Body of pancreas (tissue), 4 donors: ENCODE data around the gene FAM162B. TPM values are rescaled to one million over a fixed set of nuclear protein-coding genes. Genes with fewer than 3 reads are reported as not detected.

Source experiments
- ATAC-seq: fragments of 150-250 bp; one replicate; pipeline ENCODE4 v1.9.1; 2016
- DNase-seq, 4 donors: peaks; one replicate each; pipeline ENCODE4 v3.0.0-alpha.2; 2019
- H3K27ac ChIP-seq, 4 donors: fragments of 200-600 bp; sonication (generic); 1 replicate in 3 of 4; 2 replicates in 1 of 4; pipeline versions ENCODE4 v1.5.1 to v1.6.1; 2016 to 2019; ENCODE audit warnings: mild to moderate bottlenecking in 1 of 4, mixed read lengths in 1 of 4, moderate library complexity in 1 of 4
- H3K27me3 ChIP-seq, 2 donors: fragments of 200-600 bp; sonication (generic); one replicate each; pipeline ENCODE4 v1.6.0; 2016; ENCODE audit warnings: mild to moderate bottlenecking in 1 of 2
- H3K36me3 ChIP-seq, 2 donors: fragments of 200-600 bp; sonication (generic); replicated peaks in 1 of 2; 2 replicates each; pipeline ENCODE4 v1.5.1; 2016; ENCODE audit warnings: low read depth in 2 of 2; ENCODE audit not compliant: insufficient read depth in 1 of 2
- H3K4me1 ChIP-seq: fragments of 200-600 bp; sonication (generic); one replicate; pipeline ENCODE4 v1.6.0; 2016
- H3K4me3 ChIP-seq, 2 donors: fragments of 200-600 bp; sonication (generic); 1 replicate in 1 of 2; 2 replicates in 1 of 2; pipeline ENCODE4 v1.5.1; 2016 to 2019
- H3K9me3 ChIP-seq, 3 donors: fragments of 200-600 bp; sonication (generic); 1 replicate in 2 of 3; 2 replicates in 1 of 3; pipeline ENCODE4 v1.5.1; 2016
- CTCF ChIP-seq, 7 experiments: fragments of 450-650 bp in 4 of 7; fragments of 200-600 bp in 3 of 7; sonication (generic) in 3 of 7; IDR thresholded peaks; one replicate each; pipeline ENCODE4 v1.5.1; 2016 to 2019; ENCODE audit warnings: antibody characterized with exemption in 7 of 7
- POLR2A ChIP-seq, 3 donors: fragments of 450-650 bp; IDR thresholded peaks; one replicate each; pipeline ENCODE4 v1.6.1; 2016; ENCODE audit warnings: antibody characterized with exemption in 3 of 3, mild to moderate bottlenecking in 2 of 3
- WGBS, 2 donors: methylation state at CpG; one replicate each; pipeline ENCODE4 v1.1.5; 2017; 5-methylcytosine and 5-hydroxymethylcytosine counted together
- intact Hi-C: fragments of 100-400 bp; cut with DNase I; formaldehyde crosslinking; loops from one replicate; pipeline ENCODE4 v1.15.1; 2023
- total RNA-seq, 2 donors: library from RNA; depleted of rRNA; stranded (reverse); fragments of >200 nt; gene quantifications; one replicate each; pipeline ENCODE4 v1.1.0, GENCODE V29; 2016

The FAM162B gene
- total RNA-seq, 2 donors from 2014 or later, result not detected

GRCh38 chr6:116772450-116772849, 6.9 kb upstream of the FAM162B start:
- intact Hi-C loops, result no loop called here
- H3K27me3 ChIP-seq, result no peaks in the 10 kb centered on the region
- DNase-seq (no peak), ATAC-seq (no peak)
- no peaks in the 10 kb centered on the region for H3K4me1 ChIP-seq
- TF ChIP-seq POLR2A (IDR thresholded peaks at IDR 0.05) (no peak), CTCF (IDR thresholded peaks at IDR 0.05) (no peak)
- WGBS, 2 donors, result 43 to 53% methylated on average over 1 of the region's 1 CpG
- H3K9me3 ChIP-seq, result no peaks in the 10 kb centered on the region
- no peak overlapping the region for H3K27ac ChIP-seq
- H3K36me3 ChIP-seq, result no peaks in the 10 kb centered on the region
- H3K4me3 ChIP-seq, result no peak overlapping the region

GRCh38 chr6:116767715-116768114, 2.2 kb upstream of the FAM162B start:
- H3K9me3 ChIP-seq, result no peaks in the 10 kb centered on the region
- no peak overlapping the region for H3K27ac ChIP-seq
- no peak for DNase-seq
- no peak overlapping the region for H3K4me3 ChIP-seq
- H3K4me1 ChIP-seq, result peaks cover 14% of the 10 kb centered on the region
- ATAC-seq, result no peak
- intact Hi-C loops, result no loop called here
- TF ChIP-seq POLR2A (IDR thresholded peaks at IDR 0.05), result no peak
- TF ChIP-seq CTCF (IDR thresholded peaks at IDR 0.05), result no peak
- no peaks in the 10 kb centered on the region for H3K36me3 ChIP-seq
- peaks cover 0 to 18% of the 10 kb centered on the region in 2 donors for H3K27me3 ChIP-seq
- WGBS, 2 donors, result 52 to 61% methylated on average over 2 of the region's 2 CpGs

- peaks cover 14% of the 10 kb centered on the region for H3K4me1 ChIP-seq
- no peak for DNase-seq
- peaks cover 0 to 18% of the 10 kb centered on the region in 2 donors for H3K27me3 ChIP-seq
- no peak overlapping the region for H3K4me3 ChIP-seq
- no peak for ATAC-seq
- no peaks in the 10 kb centered on the region for H3K36me3 ChIP-seq
- H3K27ac ChIP-seq, result no peak overlapping the region
- intact Hi-C loops, result no loop called here
- no peaks in the 10 kb centered on the region for H3K9me3 ChIP-seq
- 63 to 69% methylated on average over 5 of the region's 5 CpGs for WGBS, 2 donors
- TF ChIP-seq POLR2A (IDR thresholded peaks at IDR 0.05) (no peak), CTCF (IDR thresholded peaks at IDR 0.05) (no peak)
These were observed 1.1 kb upstream of the FAM162B start for GRCh38 chr6:116766506-116767176.

- Histone ChIP-seq H3K27ac (peak overlapping the region in 1 of 4 donors; percentile 36), H3K4me1 (peaks cover 14% of the 10 kb centered on the region), H3K36me3 (no peaks in the 10 kb centered on the region), H3K27me3 (peaks cover 0 to 18% of the 10 kb centered on the region in 2 donors), H3K9me3 (no peaks in the 10 kb centered on the region), H3K4me3 (peak overlapping the region in 1 of 2 donors; percentile 12)
- no peak for ATAC-seq
- DNase-seq, result no peak
- 39 to 51% methylated on average over 19 of the region's 19 CpGs for WGBS, 2 donors
- TF ChIP-seq POLR2A (IDR thresholded peaks at IDR 0.05) (no peak), CTCF (IDR thresholded peaks at IDR 0.05) (no peak)
- intact Hi-C loops, result no loop called here
These were observed 924 bp downstream of the FAM162B start for GRCh38 chr6:116764629-116764960.
